Testis (tissue), 2 donors: ENCODE data around the gene SDK1.

ENCODE experiments used
- CTCF ChIP-seq, 3 experiments: fragments of 450-650 bp in 2 of 3; fragments of 200-600 bp in 1 of 3; sonication (generic) in 1 of 3; IDR thresholded peaks; one replicate each; pipeline ENCODE4 v1.5.1; 2016 to 2019; ENCODE audit warnings: antibody characterized with exemption in 3 of 3, mild to moderate bottlenecking in 2 of 3, moderate library complexity in 1 of 3
- POLR2A ChIP-seq: fragments of 450-650 bp; IDR thresholded peaks from one replicate; pipeline ENCODE4 v1.6.1; 2017; ENCODE audit warnings: antibody characterized with exemption, mild to moderate bottlenecking, moderate library complexity

- TF ChIP-seq CTCF (IDR thresholded peaks at IDR 0.05) = no peak
- no peak for TF ChIP-seq POLR2A
Measured at GRCh38 chr7:4131063-4131462, 830.0 kb downstream of the SDK1 start.
